KMS-11 (cell line): ENCODE results near the gene ARMC6.
"Not testable (repeated sequence)": the region's sequence is repeated elsewhere in the genome, so short reads cannot be mapped to it uniquely, and the experiment has no call there.

ENCODE experiments used
- H2AFZ ChIP-seq: fragments of 200-600 bp; sonication (generic); 2 replicates; pipeline ENCODE4 v1.6.1; 2016; ENCODE audit warnings: antibody characterized with exemption, mixed run types, low read depth
- H3K27ac ChIP-seq: fragments of 200-600 bp; sonication (generic); 2 replicates; pipeline ENCODE4 v1.6.1; 2016; ENCODE audit warnings: mild to moderate bottlenecking, mixed run types
- H3K27me3 ChIP-seq: fragments of 200-600 bp; sonication (generic); 2 replicates; pipeline ENCODE4 v1.6.1; 2017; ENCODE audit warnings: mild to moderate bottlenecking, low read depth, mixed run types, moderate library complexity; ENCODE audit not compliant: insufficient read depth
- H3K36me3 ChIP-seq: fragments of 200-600 bp; sonication (generic); 2 replicates; pipeline ENCODE4 v1.6.1; 2017; ENCODE audit warnings: mild to moderate bottlenecking, mixed run types; ENCODE audit not compliant: insufficient read depth
- H3K4me1 ChIP-seq: fragments of 200-600 bp; sonication (generic); 2 replicates; pipeline ENCODE4 v1.6.1; 2016; ENCODE audit warnings: mild to moderate bottlenecking, low read depth, mixed run types; ENCODE audit not compliant: poor library complexity, severe bottlenecking
- H3K4me2 ChIP-seq: fragments of 200-600 bp; sonication (generic); 2 replicates; pipeline ENCODE4 v1.7.0; 2016; ENCODE audit warnings: mild to moderate bottlenecking, mixed run types
- H3K4me3 ChIP-seq: fragments of 200-600 bp; sonication (generic); IDR thresholded peaks from 2 replicates; pipeline ENCODE4 v1.6.1; 2017; ENCODE audit warnings: low read depth, low read length, mixed read lengths; ENCODE audit not compliant: insufficient read depth
- H3K79me2 ChIP-seq: fragments of 200-600 bp; sonication (generic); 2 replicates; pipeline ENCODE4 v1.6.1; 2016; ENCODE audit warnings: low read depth, mixed run types; ENCODE audit not compliant: insufficient read depth
- H3K9ac ChIP-seq: fragments of 200-600 bp; sonication (generic); 2 replicates; pipeline ENCODE4 v1.6.1; 2016; ENCODE audit warnings: mild to moderate bottlenecking, mixed run types
- H4K20me1 ChIP-seq: fragments of 200-600 bp; sonication (generic); 2 replicates; pipeline ENCODE4 v1.6.1; 2016; ENCODE audit warnings: mild to moderate bottlenecking, mixed run types; ENCODE audit not compliant: insufficient read depth
- TF ChIP-seq, protein P1 (sequence below): fragments of 200-600 bp; sonication (generic); conservative IDR thresholded peaks from 2 replicates; pipeline ENCODE4 v1.6.1; 2017; ENCODE audit warnings: low read depth, mild to moderate bottlenecking, antibody characterized with exemption, low read length, moderate library complexity, mixed read lengths

The ARMC6 gene

DNA sequence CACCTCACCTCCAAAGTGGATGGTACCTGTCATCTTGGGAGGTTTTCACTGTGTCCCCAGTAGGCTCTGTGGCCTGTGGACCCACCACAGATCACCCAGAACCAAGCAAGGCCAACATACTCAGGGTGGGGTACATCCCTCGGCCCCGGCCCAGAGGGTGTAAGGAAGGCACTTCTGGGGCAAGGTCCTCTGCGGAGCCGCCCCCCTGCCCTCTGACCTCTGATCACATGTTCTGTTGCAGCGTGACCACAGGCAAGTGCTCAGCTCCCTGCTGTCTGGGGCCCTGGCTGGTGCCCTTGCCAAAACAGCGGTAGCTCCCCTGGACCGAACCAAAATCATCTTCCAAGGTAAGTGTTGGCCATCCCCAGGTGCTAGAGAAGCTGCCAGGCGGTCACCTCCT, 68.1 kb downstream of the ARMC6 start:
- Histone ChIP-seq H3K9ac (no peak overlapping the region), H3K4me2 (no peak overlapping the region), H3K79me2 (no peaks in the 10 kb centered on the region), H3K4me1 (no peaks in the 10 kb centered on the region), H3K27ac (no peak overlapping the region), H3K4me3 (no peak overlapping the region), H3K27me3 (no peaks in the 10 kb centered on the region), H2AFZ (no peak overlapping the region), H4K20me1 (no peaks in the 10 kb centered on the region), H3K36me3 (no peaks in the 10 kb centered on the region)
- TF ChIP-seq, protein P1, sequence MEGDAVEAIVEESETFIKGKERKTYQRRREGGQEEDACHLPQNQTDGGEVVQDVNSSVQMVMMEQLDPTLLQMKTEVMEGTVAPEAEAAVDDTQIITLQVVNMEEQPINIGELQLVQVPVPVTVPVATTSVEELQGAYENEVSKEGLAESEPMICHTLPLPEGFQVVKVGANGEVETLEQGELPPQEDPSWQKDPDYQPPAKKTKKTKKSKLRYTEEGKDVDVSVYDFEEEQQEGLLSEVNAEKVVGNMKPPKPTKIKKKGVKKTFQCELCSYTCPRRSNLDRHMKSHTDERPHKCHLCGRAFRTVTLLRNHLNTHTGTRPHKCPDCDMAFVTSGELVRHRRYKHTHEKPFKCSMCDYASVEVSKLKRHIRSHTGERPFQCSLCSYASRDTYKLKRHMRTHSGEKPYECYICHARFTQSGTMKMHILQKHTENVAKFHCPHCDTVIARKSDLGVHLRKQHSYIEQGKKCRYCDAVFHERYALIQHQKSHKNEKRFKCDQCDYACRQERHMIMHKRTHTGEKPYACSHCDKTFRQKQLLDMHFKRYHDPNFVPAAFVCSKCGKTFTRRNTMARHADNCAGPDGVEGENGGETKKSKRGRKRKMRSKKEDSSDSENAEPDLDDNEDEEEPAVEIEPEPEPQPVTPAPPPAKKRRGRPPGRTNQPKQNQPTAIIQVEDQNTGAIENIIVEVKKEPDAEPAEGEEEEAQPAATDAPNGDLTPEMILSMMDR = no peak

DNA sequence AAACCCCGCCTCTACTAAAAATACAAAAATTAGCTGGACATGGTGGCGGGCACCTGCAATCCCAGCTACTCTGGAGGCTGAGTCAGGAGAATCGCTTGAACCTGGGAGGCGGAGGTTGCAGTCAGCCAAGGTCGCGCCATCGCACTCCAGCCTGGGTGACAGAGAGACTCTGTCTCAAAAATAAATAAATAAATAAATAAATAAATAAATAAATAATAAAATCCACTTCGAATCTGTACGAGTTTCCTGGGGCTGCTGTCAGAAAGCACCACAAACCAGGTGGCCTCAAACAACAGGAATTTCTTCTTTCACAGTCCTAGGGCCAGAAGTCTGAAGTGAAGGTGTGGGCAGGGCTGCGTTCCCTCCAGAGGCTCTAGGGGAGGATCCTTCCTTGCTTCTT, 69.2 kb downstream of the ARMC6 start:
- not testable (repeated sequence) for H3K4me2 ChIP-seq, H3K9ac ChIP-seq, H2AFZ ChIP-seq, H3K27me3 ChIP-seq, H3K4me1 ChIP-seq, H4K20me1 ChIP-seq, H3K4me3 ChIP-seq, H3K79me2 ChIP-seq, H3K36me3 ChIP-seq, H3K27ac ChIP-seq

DNA sequence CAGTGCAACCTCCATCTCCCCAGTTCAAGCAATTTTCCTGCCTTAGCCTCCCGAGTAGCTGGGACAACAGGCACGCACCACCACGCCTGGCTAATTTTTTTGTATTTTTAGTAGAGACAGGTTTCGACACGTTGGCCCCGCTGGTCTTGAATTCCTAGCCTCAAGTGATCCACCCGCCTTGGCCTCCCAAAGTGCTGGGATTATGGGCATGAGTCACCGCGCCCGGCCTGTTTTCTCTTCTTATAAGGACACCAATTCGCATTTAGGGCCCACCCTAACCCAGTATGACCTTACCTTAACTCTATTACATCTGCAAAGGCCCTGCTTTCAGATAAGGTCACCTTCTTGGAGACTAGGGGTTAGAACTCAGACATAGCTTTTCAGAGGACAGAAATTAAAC, 69.8 kb downstream of the ARMC6 start:
- Histone ChIP-seq H3K9ac (no peak overlapping the region), H3K4me1 (no peaks in the 10 kb centered on the region), H4K20me1 (no peaks in the 10 kb centered on the region), H3K4me2 (no peak overlapping the region), H3K27ac (no peak overlapping the region), H3K79me2 (no peaks in the 10 kb centered on the region), H3K27me3 (no peaks in the 10 kb centered on the region), H2AFZ (no peak overlapping the region), H3K36me3 (no peaks in the 10 kb centered on the region), H3K4me3 (no peak overlapping the region)
- TF ChIP-seq, protein P1 = no peak

DNA sequence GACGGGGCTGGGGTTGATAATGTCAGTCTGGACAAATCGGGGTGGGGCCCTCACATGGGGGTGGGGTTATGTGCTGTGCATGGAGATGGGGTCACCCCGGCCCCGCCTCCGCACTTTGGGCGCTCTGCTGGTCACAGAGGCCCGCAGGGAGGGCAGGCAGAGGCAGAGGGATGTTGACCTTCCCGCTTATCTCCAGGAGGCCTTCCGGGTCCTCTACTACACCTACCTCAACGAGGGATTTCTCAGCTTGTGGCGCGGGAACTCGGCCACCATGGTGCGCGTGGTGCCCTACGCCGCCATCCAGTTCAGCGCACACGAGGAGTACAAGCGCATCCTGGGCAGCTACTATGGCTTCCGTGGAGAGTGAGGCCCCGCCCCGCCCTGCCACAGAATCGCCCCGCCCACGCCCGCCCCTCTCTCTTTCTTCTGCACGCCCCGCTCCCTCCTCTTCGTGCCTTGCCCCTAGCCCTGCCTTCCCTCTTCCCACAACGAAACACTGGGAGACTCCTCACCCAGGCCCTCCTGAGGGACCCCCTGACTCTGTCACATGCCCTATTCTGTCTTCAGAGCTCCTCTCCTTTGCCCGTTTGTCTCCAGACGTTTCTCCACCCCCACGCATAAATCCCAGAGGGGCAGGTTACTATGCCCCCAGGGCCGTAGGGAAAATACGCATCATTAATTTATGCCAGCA, 72.1 kb downstream of the ARMC6 start:
- Histone ChIP-seq H2AFZ (no peak overlapping the region), H3K4me2 (no peak overlapping the region)
- TF ChIP-seq, protein P1 = no peak

DNA sequence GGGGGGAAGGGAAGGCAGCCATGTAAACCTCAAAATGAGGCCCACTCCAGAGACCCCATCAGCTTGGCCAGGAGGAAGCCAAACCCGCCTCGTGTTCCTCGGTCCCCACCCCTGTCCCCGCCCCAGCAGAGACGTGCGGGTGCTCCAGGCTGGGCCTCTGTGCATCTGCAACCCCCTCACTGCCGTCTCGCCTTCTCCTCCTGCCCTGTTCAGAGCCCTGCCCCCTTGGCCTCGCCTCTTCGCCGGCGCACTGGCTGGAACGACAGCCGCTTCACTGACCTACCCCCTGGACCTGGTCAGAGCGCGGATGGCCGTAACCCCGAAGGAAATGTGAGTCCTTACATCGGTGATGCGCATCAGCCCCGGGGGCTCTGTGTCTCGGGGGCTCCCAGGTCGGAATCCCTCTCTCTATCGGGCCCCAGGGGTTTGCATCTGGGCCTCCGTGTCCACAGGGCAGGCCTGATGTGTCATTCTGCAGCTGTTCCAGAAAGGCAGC, 72.7 kb downstream of the ARMC6 start:
- no peaks in the 10 kb centered on the region for H4K20me1 ChIP-seq
- no peak overlapping the region for H3K27ac ChIP-seq
- no peak overlapping the region for H2AFZ ChIP-seq
- no peaks in the 10 kb centered on the region for H3K36me3 ChIP-seq
- TF ChIP-seq, protein P1 = no peak
- no peak overlapping the region for H3K4me3 ChIP-seq
- no peaks in the 10 kb centered on the region for H3K4me1 ChIP-seq
- no peaks in the 10 kb centered on the region for H3K79me2 ChIP-seq
- no peaks in the 10 kb centered on the region for H3K27me3 ChIP-seq
- H3K9ac ChIP-seq = no peak overlapping the region
- H3K4me2 ChIP-seq = no peak overlapping the region

More for the DNA sequence above, 72.1 kb downstream of the ARMC6 start:
- H3K79me2 ChIP-seq = no peaks in the 10 kb centered on the region
- no peaks in the 10 kb centered on the region for H3K4me1 ChIP-seq
- no peak overlapping the region for H3K4me3 ChIP-seq
- H3K9ac ChIP-seq = no peak overlapping the region
- H3K27ac ChIP-seq = no peak overlapping the region
- no peaks in the 10 kb centered on the region for H4K20me1 ChIP-seq
- H3K27me3 ChIP-seq = no peaks in the 10 kb centered on the region
- no peaks in the 10 kb centered on the region for H3K36me3 ChIP-seq

DNA sequence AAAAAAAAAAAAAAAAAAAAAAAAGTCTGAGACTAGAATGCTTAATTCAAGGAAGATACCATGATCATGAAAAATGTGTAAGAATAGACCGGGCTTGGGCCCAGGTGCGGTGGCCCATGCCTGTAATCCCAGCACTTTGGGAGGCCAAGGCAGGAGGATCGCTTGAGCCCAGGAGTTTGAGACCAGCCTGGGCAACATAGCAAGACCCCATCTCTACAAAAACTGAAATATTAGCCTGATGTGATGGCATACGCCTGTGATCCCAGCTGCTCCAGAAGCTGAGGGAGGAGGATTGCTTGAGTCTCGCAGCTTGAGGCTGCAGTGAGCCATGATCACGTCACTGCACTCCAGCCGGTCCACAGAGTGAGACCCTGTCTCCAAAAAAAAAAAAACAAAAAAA, 73.5 kb downstream of the ARMC6 start:
- not testable (repeated sequence) for H3K79me2 ChIP-seq, H3K4me2 ChIP-seq, H3K4me3 ChIP-seq, H3K9ac ChIP-seq, H3K4me1 ChIP-seq, H3K36me3 ChIP-seq, H3K27me3 ChIP-seq, H2AFZ ChIP-seq, H4K20me1 ChIP-seq, H3K27ac ChIP-seq
